Measurements from ENCODE around the gene LRRC70.
"Not testable (repeated sequence)": the region's sequence is repeated elsewhere in the genome, so short reads cannot be mapped to it uniquely, and the experiment has no call there.

Gene LRRC70

GRCh38 chr5:62578540-62578939, at the start of gene LRRC70:
TSS of gene LRRC70 (plus strand) at chr5:62578819. CDS start at chr5:62579439, 620 bp downstream.
- no peak for DNase-seq

- no peak for DNase-seq
Observed at GRCh38 chr5:62533597-62533996, 45.0 kb upstream of the LRRC70 start.

- DNase-seq = no peak
Observed at GRCh38 chr5:62534461-62535236, 44.0 kb upstream of the LRRC70 start.

GRCh38 chr5:62536232-62536631, 42.4 kb upstream of the LRRC70 start:
- no peak for DNase-seq

- no peak for DNase-seq
Observed at GRCh38 chr5:62536783-62537182, 41.8 kb upstream of the LRRC70 start.

GRCh38 chr5:62538017-62538942, 40.3 kb upstream of the LRRC70 start:
- DNase-seq = no peak

GRCh38 chr5:62542720-62543119, 35.9 kb upstream of the LRRC70 start:
- no peak for DNase-seq

GRCh38 chr5:62547945-62548630, 30.5 kb upstream of the LRRC70 start:
- no peak for DNase-seq

- no peak for DNase-seq
Observed at GRCh38 chr5:62550103-62550502, 28.5 kb upstream of the LRRC70 start.

- DNase-seq = no peak
Observed at GRCh38 chr5:62555930-62556329, 22.7 kb upstream of the LRRC70 start.

- no peak for DNase-seq
Observed at GRCh38 chr5:62558941-62559340, 19.7 kb upstream of the LRRC70 start.

GRCh38 chr5:62560786-62561185, 17.8 kb upstream of the LRRC70 start:
- DNase-seq = no peak

GRCh38 chr5:62561896-62562295, 16.7 kb upstream of the LRRC70 start:
- DNase-seq = no peak

- DNase-seq = no peak
Observed at GRCh38 chr5:62562867-62563266, 15.8 kb upstream of the LRRC70 start.

- DNase-seq = no peak
Observed at GRCh38 chr5:62564101-62564500, 14.5 kb upstream of the LRRC70 start.

GRCh38 chr5:62565740-62566139, 12.9 kb upstream of the LRRC70 start:
- DNase-seq = not testable (repeated sequence)

GRCh38 chr5:62568143-62568542, 10.5 kb upstream of the LRRC70 start:
- no peak for DNase-seq

GRCh38 chr5:62568800-62569432, 9.7 kb upstream of the LRRC70 start:
- no peak for DNase-seq

GRCh38 chr5:62569470-62569869, 9.1 kb upstream of the LRRC70 start:
- DNase-seq = no peak

GRCh38 chr5:62572918-62573514, 5.6 kb upstream of the LRRC70 start:
- DNase-seq = no peak

- DNase-seq = no peak
Observed at GRCh38 chr5:62574599-62574998, 4.0 kb upstream of the LRRC70 start.

GRCh38 chr5:62575066-62575465, 3.6 kb upstream of the LRRC70 start:
- no peak for DNase-seq
